Panc1 (cell line): ENCODE data around the gene PTPN23. TPM values are rescaled to one million over a fixed set of nuclear protein-coding genes. Genes with fewer than 3 reads are reported as not detected.

ENCODE experiments used
- ATAC-seq: fragments of 200-7000 bp; cut with Tn5 transposase; 2 replicates; pipeline ENCODE4 v1.9.1; 2020; ENCODE audit warnings: mild to moderate bottlenecking, moderate library complexity
- BruUV-seq: library from RNA; stranded (reverse); fragments of 400-500 nt; replicated peaks from 2 replicates; lab custom pipeline; 2021; lab: Mats Ljungman, UMichigan
- CTCF ChIA-PET: fragments of 300-600 bp; sonication (Branson Sonifier 250); formaldehyde crosslinking; loops from one replicate; lab custom pipeline; 2022; ENCODE audit warnings: antibody characterized with exemption; lab: Charles Lee
- POLR2A ChIA-PET: fragments of 300-600 bp; sonication (Branson Sonifier 250); formaldehyde crosslinking; loops from one replicate; lab custom pipeline; 2022; ENCODE audit warnings: antibody characterized with exemption; lab: Charles Lee
- DNase-seq: peaks from one replicate; pipeline ENCODE4 v3.0.0-alpha.2; 2010; ENCODE audit warnings: low read depth, low spot score
- H3K27ac ChIP-seq: 2 replicates; pipeline ENCODE4 v1.5.1; 2011; ENCODE audit warnings: mild to moderate bottlenecking, low read length, inconsistent platforms
- H3K27me3 ChIP-seq: fragments of 200-500 bp; sonication (Bioruptor generic); 2 replicates; pipeline ENCODE4 v1.6.0; 2014; ENCODE audit warnings: low read length, inconsistent platforms; ENCODE audit not compliant: control insufficient read depth, insufficient read depth
- H3K36me3 ChIP-seq: fragments of 200-500 bp; sonication (Bioruptor generic); 2 replicates; pipeline ENCODE4 v1.5.1; 2014; ENCODE audit warnings: inconsistent platforms, mild to moderate bottlenecking, low read length, moderate library complexity; ENCODE audit not compliant: control insufficient read depth, insufficient read depth
- H3K4me1 ChIP-seq: 2 replicates; pipeline ENCODE4 v1.5.1; 2011; ENCODE audit warnings: inconsistent platforms, mild to moderate bottlenecking, low read length, moderate library complexity; ENCODE audit not compliant: control insufficient read depth, insufficient read depth
- H3K4me3 ChIP-seq, 2 experiments: 2 replicates each; pipeline ENCODE4 v1.5.1; 2011 to 2012; ENCODE audit warnings: low read depth in 2 of 2, low read length in 2 of 2, mild to moderate bottlenecking in 2 of 2, inconsistent platforms in 1 of 2, moderate library complexity in 1 of 2
- H3K9me3 ChIP-seq: fragments of 200-500 bp; sonication (Bioruptor generic); 2 replicates; pipeline ENCODE4 v1.5.1; 2014; ENCODE audit warnings: low read depth, mild to moderate bottlenecking, inconsistent platforms, low read length, moderate library complexity; ENCODE audit not compliant: control insufficient read depth, insufficient read depth
- CTCF ChIP-seq: fragments of 450-650 bp; IDR thresholded peaks from 2 replicates; pipeline ENCODE4 v1.5.1; 2017; ENCODE audit warnings: mild to moderate bottlenecking
- POLR2AphosphoS5 ChIP-seq: IDR thresholded peaks from 2 replicates; pipeline ENCODE4 v1.6.1; 2012; ENCODE audit warnings: mild to moderate bottlenecking, low read depth, low read length, moderate library complexity
- REST ChIP-seq, 2 experiments: IDR thresholded peaks; 2 replicates each; pipeline ENCODE4 v1.6.1; 2011 to 2012; ENCODE audit warnings: low read depth in 2 of 2, control low read depth in 1 of 2, low read length in 1 of 2, mild to moderate bottlenecking in 1 of 2, moderate library complexity in 1 of 2; ENCODE audit not compliant: insufficient read depth in 1 of 2
- SIN3A ChIP-seq: IDR thresholded peaks from 2 replicates; pipeline ENCODE4 v1.6.1; 2012; ENCODE audit warnings: low read depth, mild to moderate bottlenecking, low read length, moderate library complexity, borderline replicate concordance; ENCODE audit not compliant: insufficient read depth
- TCF7L2 ChIP-seq: IDR thresholded peaks from 2 replicates; pipeline ENCODE4 v1.6.1; 2011; ENCODE audit warnings: mild to moderate bottlenecking, low read depth, low read length, inconsistent platforms
- in situ Hi-C: cut with HindIII; loops from 2 replicates; pipeline ENCODE4 v1.10.0; 2016; ENCODE audit warnings: low sequenced_read_pairs, low pct_unique_long_range_greater_than_20kb
- intact Hi-C: fragments of 100-400 bp; cut with micrococcal nuclease; formaldehyde crosslinking; loops from one replicate; pipeline ENCODE4 v1.10.0; 2022; ENCODE audit not compliant: unreplicated experiment
- total RNA-seq: library from RNA; stranded (reverse); gene quantifications from one replicate; pipeline ENCODE4 v1.2.1, GENCODE V29; 2021; ENCODE audit not compliant: unreplicated experiment

PTPN23 gene
- total RNA-seq, 1 experiment from 2014 or later = 35.7 TPM

DNA sequence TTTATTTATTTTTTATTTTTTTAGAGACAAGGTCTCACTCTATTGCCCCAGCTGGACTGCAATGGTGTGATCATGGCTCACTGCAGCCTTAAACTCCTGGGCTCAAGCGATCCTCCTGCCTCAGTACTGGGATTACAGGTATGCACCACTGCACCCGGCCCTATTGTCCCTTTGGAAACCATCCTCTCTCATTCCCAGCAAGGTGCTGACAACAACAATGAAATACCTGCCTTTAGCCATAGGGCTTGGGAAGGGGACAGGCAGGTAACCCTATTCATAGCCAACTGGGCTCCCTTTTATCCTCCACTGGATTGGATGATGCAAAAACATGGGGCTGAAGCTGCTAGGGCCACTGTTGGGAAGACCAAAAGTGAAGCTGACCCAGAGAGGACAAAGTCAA, 51.9 kb downstream of the PTPN23 start:
- ATAC-seq (no peak), DNase-seq (no peak)
- ChIA-PET CTCF (no interaction called here), POLR2A (no interaction called here)
- Histone ChIP-seq H3K36me3 (no peaks in the 10 kb centered on the region; the same call in 1 of the 2 replicates), H3K27me3 (no peaks in the 10 kb centered on the region), H3K4me1 (no peaks in the 10 kb centered on the region), H3K9me3 (no peaks in the 10 kb centered on the region), H3K27ac (no peak overlapping the region), H3K4me3 (no peak overlapping the region)
- BruUV-seq = no TSS peak
- in situ Hi-C loops (no loop called here), intact Hi-C loops (no loop called here)
- no peak for TF ChIP-seq POLR2AphosphoS5

- TF ChIP-seq SIN3A (no peak), CTCF (no peak), POLR2AphosphoS5 (no peak), TCF7L2 (no peak), REST (IDR thresholded peaks at IDR 0.05; ENCODE audit: insufficient read depth in 1 of 2, low read depth in 2 of 2, low read length in 1 of 2) (no peak)
- H3K4me1 ChIP-seq = no peaks in the 10 kb centered on the region
- H3K4me3 ChIP-seq = no peak overlapping the region
- no peaks in the 10 kb centered on the region for H3K9me3 ChIP-seq
- DNase-seq = no peak
- POLR2A ChIA-PET = no interaction called here
- no peak overlapping the region for H3K27ac ChIP-seq
- CTCF ChIA-PET = no interaction called here
- H3K36me3 ChIP-seq = no peaks in the 10 kb centered on the region
- in situ Hi-C loops = no loop called here
- no peaks in the 10 kb centered on the region for H3K27me3 ChIP-seq
- no TSS peak for BruUV-seq
- no peak for ATAC-seq
- intact Hi-C loops = no loop called here
Measured at GRCh38 chr3:47433796-47434195, 53.0 kb downstream of the PTPN23 start.

GRCh38 chr3:47434849-47435248, 54.0 kb downstream of the PTPN23 start:
- ATAC-seq = no peak
- DNase-seq = no peak

More at GRCh38 chr3:47434849-47435248, 54.0 kb downstream of the PTPN23 start:
- CTCF ChIA-PET = no interaction called here
- Histone ChIP-seq H3K9me3 (no peaks in the 10 kb centered on the region), H3K27me3 (no peaks in the 10 kb centered on the region), H3K4me3 (no peak overlapping the region), H3K36me3 (no peaks in the 10 kb centered on the region), H3K27ac (no peak overlapping the region), H3K4me1 (no peaks in the 10 kb centered on the region)
- intact Hi-C loops = no loop called here
- no TSS peak for BruUV-seq
- in situ Hi-C loops = no loop called here
- POLR2A ChIA-PET = no interaction called here
- TF ChIP-seq SIN3A (no peak), POLR2AphosphoS5 (no peak), TCF7L2 (no peak), REST (IDR thresholded peaks at IDR 0.05; ENCODE audit: insufficient read depth in 1 of 2, low read depth in 2 of 2, low read length in 1 of 2) (no peak), CTCF (no peak)
